GM19099 (cell line): ENCODE measurements around the gene COL4A6.

ENCODE experiments used
- POLR2A ChIP-seq: IDR thresholded peaks from 3 replicates; pipeline ENCODE4 v1.6.1; 2011; ENCODE audit warnings: low read depth; ENCODE audit not compliant: insufficient read length; ENCODE audit errors: extremely low read depth

The COL4A6 gene

GRCh38 chrX:108134724-108135123, 303.5 kb downstream of the COL4A6 start:
- TF ChIP-seq POLR2A: no peak

GRCh38 chrX:108132876-108133275, 305.3 kb downstream of the COL4A6 start:
- TF ChIP-seq POLR2A: no peak

DNA sequence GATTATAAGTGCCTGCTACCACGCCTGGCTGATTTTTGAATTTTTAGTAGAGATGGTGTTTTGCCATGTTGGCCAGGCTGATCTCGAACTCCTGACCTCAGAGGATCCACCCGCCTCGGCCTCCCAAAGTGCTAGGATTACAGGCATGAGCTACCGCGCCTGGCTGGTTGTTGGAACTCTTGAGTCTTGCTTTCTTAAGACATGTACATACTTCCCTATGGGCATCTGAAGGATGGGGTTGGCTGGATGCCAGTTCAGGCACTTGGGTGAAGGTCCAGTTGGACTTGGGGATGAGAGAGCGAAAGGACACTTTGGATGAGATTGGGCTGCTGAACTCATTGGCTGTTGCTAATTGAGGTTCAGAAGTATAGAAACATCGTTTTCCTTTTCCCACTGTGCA, 306.2 kb downstream of the COL4A6 start:
- no peak for TF ChIP-seq POLR2A

- no peak for TF ChIP-seq POLR2A
Measured at GRCh38 chrX:108131471-108131870, 306.8 kb downstream of the COL4A6 start.

GRCh38 chrX:108130889-108131288, 307.3 kb downstream of the COL4A6 start:
- no peak for TF ChIP-seq POLR2A

- no peak for TF ChIP-seq POLR2A
Measured at GRCh38 chrX:108127152-108127551, 311.1 kb downstream of the COL4A6 start.

DNA sequence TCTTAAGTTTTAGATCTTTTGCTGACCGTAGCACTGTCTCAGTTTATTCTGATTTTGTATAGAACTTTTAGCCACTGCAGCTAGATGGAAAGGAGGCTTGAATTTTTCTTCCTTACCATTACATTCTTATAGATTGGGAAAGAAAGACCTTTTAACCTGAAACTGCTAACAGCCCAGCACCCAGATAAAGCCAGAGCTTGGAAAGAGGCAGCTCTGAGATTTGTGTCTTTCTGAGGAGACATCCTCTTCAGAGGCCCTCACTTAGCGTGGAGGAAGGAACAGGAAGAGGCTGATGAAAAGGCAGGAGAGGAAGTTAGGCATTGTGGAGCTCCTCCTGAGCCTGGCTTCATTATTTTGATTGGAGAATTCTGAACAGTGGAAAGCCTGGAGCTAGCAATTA, 311.6 kb downstream of the COL4A6 start:
- TF ChIP-seq POLR2A: no peak

DNA sequence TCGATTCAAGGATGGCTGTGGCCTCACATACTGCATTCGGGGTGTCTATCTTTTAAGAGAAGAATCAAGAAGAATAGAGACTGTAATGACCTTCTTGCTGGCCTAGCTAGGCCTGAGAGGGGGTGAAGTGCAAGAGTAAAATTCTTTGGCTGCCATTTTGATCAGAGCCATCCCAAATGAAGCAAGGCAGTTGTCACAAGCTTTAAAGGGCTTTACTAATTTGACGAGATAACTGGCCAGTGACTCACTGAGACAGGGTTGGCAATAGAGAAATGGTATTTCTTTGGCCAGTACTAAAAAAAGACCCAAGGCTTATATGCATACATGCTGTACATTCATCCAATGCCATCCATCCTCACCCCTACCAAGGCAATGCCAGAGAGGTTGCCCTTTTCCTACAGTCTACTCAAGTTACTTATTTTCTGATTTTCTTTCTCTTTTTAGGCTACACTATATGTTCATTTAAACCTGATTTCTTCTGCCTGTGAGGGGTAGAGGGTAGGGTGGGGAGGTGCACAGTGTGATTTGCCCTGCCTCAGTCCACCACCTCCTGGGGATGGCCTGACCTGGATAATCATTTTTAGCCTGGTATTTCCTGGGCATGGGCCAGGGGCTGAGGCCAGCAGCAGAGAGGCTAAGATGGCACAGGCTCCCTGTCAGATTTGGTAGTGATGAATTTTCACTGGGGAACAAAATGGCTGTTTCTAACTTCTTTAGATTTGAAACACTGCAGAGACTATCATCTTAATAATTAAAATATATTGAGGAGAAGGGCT, 314.4 kb downstream of the COL4A6 start:
- no peak for TF ChIP-seq POLR2A

- no peak for TF ChIP-seq POLR2A
Measured at GRCh38 chrX:108122748-108123147, 315.5 kb downstream of the COL4A6 start.

GRCh38 chrX:108121291-108121690, 316.9 kb downstream of the COL4A6 start:
- no peak for TF ChIP-seq POLR2A

DNA sequence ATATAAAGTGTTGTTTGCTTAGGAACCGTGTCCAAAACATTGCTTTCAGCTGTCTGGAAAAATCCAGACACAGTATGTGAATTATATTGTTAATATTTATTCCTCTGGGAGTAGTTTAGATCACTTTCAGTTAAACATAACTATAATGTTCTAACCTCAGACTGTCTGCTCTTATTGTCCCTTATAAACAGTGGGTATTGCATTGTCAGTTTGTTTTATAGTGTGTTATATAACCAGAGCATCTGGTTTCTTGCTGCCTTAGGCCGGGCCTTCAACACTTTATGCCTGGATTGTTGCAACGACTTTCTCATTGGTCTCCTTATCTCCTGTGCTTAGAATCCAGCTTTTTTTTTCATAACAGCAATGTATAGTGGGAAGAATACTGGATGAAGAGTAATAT, 320.2 kb downstream of the COL4A6 start:
- no peak for TF ChIP-seq POLR2A

DNA sequence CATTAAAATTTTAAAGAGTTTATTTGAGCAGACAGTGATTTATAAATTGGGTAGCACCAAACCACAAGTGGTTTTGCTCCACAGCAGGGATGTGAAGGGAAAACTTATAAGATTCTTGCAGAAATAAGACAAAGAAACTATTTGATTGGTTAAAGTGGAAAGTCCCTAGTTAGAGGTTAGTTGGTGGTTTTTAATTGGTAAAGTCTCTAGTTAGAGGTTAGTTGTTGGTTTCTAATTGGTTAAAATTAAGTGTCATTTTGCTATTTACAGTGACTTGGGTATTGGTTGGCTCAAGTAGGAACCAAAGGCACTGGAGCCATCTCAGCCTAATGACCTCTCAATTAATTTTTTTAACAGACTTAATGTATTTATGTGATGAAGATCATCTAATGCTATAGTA, 323.7 kb downstream of the COL4A6 start:
- no peak for TF ChIP-seq POLR2A
